Adrenal gland (tissue), 5 donors: ENCODE results near the gene SNTB2.

Experiments used
- CTCF ChIP-seq, 6 experiments: fragments of 450-650 bp in 4 of 6; fragments of 200-600 bp in 2 of 6; sonication (generic) in 1 of 6; IDR thresholded peaks; 1 replicate in 5 of 6; 2 replicates in 1 of 6; pipeline versions ENCODE4 v1.5.1 to v1.8.0; 2016 to 2021; ENCODE audit warnings: antibody characterized with exemption in 6 of 6, mild to moderate bottlenecking in 2 of 6, moderate library complexity in 1 of 6
- POLR2A ChIP-seq, 2 donors: fragments of 450-650 bp; IDR thresholded peaks; one replicate each; pipeline ENCODE4 v1.6.1; 2017; ENCODE audit warnings: antibody characterized with exemption in 2 of 2, mild to moderate bottlenecking in 2 of 2, moderate library complexity in 1 of 2
- donor health status: DM: no; HTN: no; CAD: no.

GRCh38 chr16:69351309-69352027 is 164.5 kb downstream of the SNTB2 start, which contains the start of gene TMED6:
- TF ChIP-seq CTCF (IDR thresholded peaks at IDR 0.05) (no peak), POLR2A (IDR thresholded peaks at IDR 0.05) (no peak)
